Pancreas (tissue), 10 donors: ENCODE results near the gene SPRN. TPM values are rescaled to one million over a fixed set of nuclear protein-coding genes. Genes with fewer than 3 reads are reported as not detected.
A peak's percentile ranks its signal among the peaks of the same experiment; 100 is the strongest.

ENCODE experiments used
- ATAC-seq, 4 donors: fragments of 200-7000 bp; cut with Tn5 transposase; one replicate each; pipeline versions ENCODE4 v1.8.0 to v1.9.1; 2020; ENCODE audit warnings: mild to moderate bottlenecking in 4 of 4, moderate library complexity in 4 of 4
- DNase-seq, 6 donors: peaks; one replicate each; pipeline ENCODE4 v3.0.0-alpha.2; 2020
- FAIRE-seq: peaks from 2 replicates; lab custom pipeline; 2012; peaks lifted over from hg19 to GRCh38; lab: Jason Lieb, UNC
- H3K27ac ChIP-seq, 4 donors: fragments of 200-600 bp; sonication (generic); 1 replicate in 3 of 4; 2 replicates in 1 of 4; pipeline versions ENCODE4 v1.5.0 to v1.8.0; 2020
- H3K27me3 ChIP-seq, 4 donors: fragments of 200-600 bp; one replicate each; pipeline ENCODE4 v1.8.0; 2021
- H3K36me3 ChIP-seq, 3 donors: fragments of 200-600 bp; sonication (generic) in 1 of 3; one replicate each; pipeline versions ENCODE4 v1.5.0 to v1.8.0; 2020 to 2021
- H3K4me1 ChIP-seq, 3 donors: fragments of 200-600 bp; one replicate each; pipeline ENCODE4 v1.8.0; 2021
- H3K4me3 ChIP-seq, 4 donors: fragments of 200-600 bp; sonication (generic) in 2 of 4; one replicate each; pipeline versions ENCODE4 v1.5.0 to v1.8.0; 2020 to 2021
- H3K9me3 ChIP-seq, 4 donors: fragments of 200-600 bp; one replicate each; pipeline ENCODE4 v1.8.0; 2021
- WGBS, 2 donors: extraction: QIAGEN DNeasy Blood & Tissue Kit; methylation state at CpG; one replicate each; pipeline ENCODE4 v1.1.7; 2013; 5-methylcytosine and 5-hydroxymethylcytosine counted together
- intact Hi-C, 3 donors: fragments of 100-400 bp; cut with DNase I; formaldehyde crosslinking; loops; one replicate each; pipeline versions ENCODE4 v1.11.1 to v1.14.2; 2022
- polyA plus RNA-seq, 2 donors: library from polyadenylated mRNA; stranded (reverse); fragments of 200-250 nt; gene quantifications; one replicate each; pipeline ENCODE4 v1.2.3, GENCODE V29; 2013
- total RNA-seq, 6 donors: library from RNA; stranded (reverse); fragmentation: NEBNext Ultra II Directional in 4 of 6; extraction: Animal tissue kit (Norgen Biotek cat#: 25700) in 4 of 6; gene quantifications; one replicate each; pipeline versions ENCODE4 v1.2.1 to v1.2.4, GENCODE V29; 2021 to 2023
- TF ChIP-seq, protein P1 (sequence below), 4 donors: fragments of 200-600 bp; sonication (generic) in 3 of 4; IDR thresholded peaks; one replicate each; pipeline versions ENCODE4 v1.5.0 to v1.8.0; 2021; ENCODE audit warnings: antibody characterized with exemption in 4 of 4
- donor health status: healthy with polysubstance abuse.
- donor health status: DM: no; HTN: no; CAD: no; lungs with moderate emphysema.
- donor health status: DM: no; HTN: no; CAD: no.
- donor health status: control.
- donor health status: control.
- donor health status: Bipolar disorder and iron deficiency.
- donor health status: DM: yes; HTN: yes; CAD: no.
- donor health status: DM: no; HTN: no; CAD: no.
- donor health status: DM: no; HTN: no; CAD: no.
- donor health status: DM: yes; HTN: yes; CAD: no.

SPRN gene
- total and polyA plus RNA-seq, 8 donors: 0.03 to 0.87 (median 0.09) TPM; not detected in 3

DNA sequence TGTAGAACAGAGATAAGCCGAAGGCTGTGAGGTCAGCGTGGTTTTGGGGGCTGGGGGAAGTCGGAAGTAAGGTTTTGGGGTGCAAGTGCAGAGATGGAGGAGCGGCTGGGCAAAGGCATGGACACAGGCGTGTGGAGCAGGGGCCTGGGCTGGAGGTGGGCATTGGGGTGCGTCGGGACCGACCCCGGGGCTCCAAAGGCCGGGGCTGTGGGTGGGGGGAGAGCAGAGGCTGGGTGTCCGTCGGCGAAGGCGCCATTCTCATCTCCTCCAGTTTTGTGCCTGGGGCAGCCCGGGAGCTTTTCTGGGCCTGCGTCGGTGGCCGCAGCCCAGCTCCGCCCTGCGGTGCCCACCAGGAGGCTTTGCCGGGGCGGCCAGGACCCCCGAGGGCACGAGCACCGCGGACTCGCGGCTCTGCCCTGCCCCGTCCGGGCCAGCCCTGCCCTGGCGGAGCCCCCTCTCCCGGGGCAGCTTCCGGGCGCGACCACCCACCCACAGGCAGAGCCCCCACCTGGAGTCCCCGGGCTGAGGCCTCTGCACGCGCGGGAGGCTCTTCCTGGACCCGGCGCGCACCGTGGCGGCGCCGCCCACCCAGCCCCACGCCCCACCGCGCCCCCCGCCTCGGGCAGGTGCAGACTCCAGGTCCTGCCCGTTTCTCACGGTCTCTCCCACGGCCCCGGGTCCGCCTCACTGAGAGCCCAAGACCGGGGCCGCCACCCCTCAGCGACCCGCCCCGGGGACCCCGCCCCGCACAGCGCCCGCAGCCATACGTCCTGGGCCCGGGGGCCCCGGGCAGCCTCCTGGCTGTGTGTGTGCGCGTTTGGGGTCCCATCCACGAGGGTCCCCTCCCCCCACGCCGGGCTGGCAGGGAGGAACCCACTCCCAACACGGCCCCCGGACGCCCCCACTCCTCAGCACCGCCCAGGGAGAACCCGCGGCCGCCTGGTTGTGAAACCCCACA lies 21.6 kb upstream of the SPRN start:
- H3K36me3 ChIP-seq: no peaks in the 10 kb centered on the region
- TF ChIP-seq, protein P1, sequence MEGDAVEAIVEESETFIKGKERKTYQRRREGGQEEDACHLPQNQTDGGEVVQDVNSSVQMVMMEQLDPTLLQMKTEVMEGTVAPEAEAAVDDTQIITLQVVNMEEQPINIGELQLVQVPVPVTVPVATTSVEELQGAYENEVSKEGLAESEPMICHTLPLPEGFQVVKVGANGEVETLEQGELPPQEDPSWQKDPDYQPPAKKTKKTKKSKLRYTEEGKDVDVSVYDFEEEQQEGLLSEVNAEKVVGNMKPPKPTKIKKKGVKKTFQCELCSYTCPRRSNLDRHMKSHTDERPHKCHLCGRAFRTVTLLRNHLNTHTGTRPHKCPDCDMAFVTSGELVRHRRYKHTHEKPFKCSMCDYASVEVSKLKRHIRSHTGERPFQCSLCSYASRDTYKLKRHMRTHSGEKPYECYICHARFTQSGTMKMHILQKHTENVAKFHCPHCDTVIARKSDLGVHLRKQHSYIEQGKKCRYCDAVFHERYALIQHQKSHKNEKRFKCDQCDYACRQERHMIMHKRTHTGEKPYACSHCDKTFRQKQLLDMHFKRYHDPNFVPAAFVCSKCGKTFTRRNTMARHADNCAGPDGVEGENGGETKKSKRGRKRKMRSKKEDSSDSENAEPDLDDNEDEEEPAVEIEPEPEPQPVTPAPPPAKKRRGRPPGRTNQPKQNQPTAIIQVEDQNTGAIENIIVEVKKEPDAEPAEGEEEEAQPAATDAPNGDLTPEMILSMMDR (IDR thresholded peaks at IDR 0.05): no peak
- no peak overlapping the region for H3K27ac ChIP-seq
- intact Hi-C loops: no loop called here
- peaks cover 0 to 4% (median 0%) of the 10 kb centered on the region in 4 donors for H3K9me3 ChIP-seq
- WGBS, 2 donors: 55 to 58% methylated on average over 67 to 80 of the region's 80 CpGs
- ATAC-seq: no peak
- no peaks in the 10 kb centered on the region for H3K4me1 ChIP-seq
- FAIRE-seq: no peak
- H3K4me3 ChIP-seq: no peak overlapping the region
- peak in 2 of 6 donors; percentile 7 to 59 for DNase-seq
- H3K27me3 ChIP-seq: no peaks in the 10 kb centered on the region

- no peaks in the 10 kb centered on the region for H3K4me1 ChIP-seq
- H3K4me3 ChIP-seq: no peak overlapping the region
- TF ChIP-seq, protein P1 (IDR thresholded peaks at IDR 0.05): no peak
- DNase-seq (peak in 3 of 6 donors; percentile 7 to 72 (median 8)), ATAC-seq (no peak), FAIRE-seq (no peak)
- WGBS, 2 donors: 86 to 90% methylated on average over 20 to 22 of the region's 22 CpGs
- intact Hi-C loops: no loop called here
- H3K36me3 ChIP-seq: no peaks in the 10 kb centered on the region
- H3K27me3 ChIP-seq: no peaks in the 10 kb centered on the region
- peaks cover 0 to 4% (median 0%) of the 10 kb centered on the region in 4 donors for H3K9me3 ChIP-seq
- no peak overlapping the region for H3K27ac ChIP-seq
Measured at GRCh38 chr10:133445268-133445732, 20.9 kb upstream of the SPRN start.

DNA sequence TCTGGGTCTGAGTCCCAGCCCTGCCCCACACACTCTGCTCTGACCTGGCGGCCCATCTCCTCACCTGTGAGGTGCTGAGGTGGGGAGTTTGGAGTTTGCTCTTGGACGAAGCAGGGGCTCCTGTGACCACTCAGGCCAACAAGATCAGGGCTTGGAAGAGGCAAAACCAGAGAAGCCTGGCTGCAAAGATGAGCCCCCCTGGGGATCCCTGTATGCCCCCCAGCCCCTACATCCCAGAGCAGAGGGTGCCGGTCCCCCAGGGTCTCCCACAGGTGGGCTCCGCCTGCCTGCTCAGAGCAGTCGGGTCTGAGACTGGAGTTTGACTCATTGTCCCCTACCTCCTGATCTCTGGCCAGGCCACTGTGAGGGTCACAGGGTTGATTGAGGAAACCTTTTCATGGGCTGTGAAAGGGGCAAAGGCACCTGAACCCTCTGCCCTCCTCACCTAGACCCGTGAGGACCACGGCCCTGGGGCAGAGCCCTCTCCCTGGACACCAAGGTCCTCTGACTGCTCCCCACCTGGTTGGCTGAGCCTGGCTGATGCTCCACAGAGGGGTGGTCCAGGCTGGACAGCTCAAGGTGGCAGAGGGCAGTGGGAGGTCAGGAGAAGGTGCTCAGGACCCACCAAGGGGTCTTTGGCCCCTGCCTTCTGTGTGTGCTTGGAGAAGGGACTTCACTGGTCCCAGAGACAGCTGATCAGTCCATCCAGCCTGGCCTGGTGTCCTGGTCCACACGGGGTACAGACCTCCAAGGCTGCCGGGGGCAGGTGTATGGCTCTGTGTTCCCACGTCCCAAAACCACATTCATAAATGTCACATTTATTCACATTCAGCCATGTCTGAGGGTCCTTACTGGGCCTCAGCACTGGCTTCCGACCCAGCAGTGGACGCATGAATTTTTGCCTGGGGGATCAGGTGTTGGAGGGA lies 20.2 kb upstream of the SPRN start:
- Histone ChIP-seq H3K4me3 (no peak overlapping the region), H3K36me3 (no peaks in the 10 kb centered on the region), H3K9me3 (peaks cover 0 to 4% (median 0%) of the 10 kb centered on the region in 4 donors), H3K27ac (no peak overlapping the region), H3K4me1 (no peaks in the 10 kb centered on the region), H3K27me3 (no peaks in the 10 kb centered on the region)
- no peak for ATAC-seq
- WGBS, 2 donors: 82 to 89% methylated on average over 12 of the region's 12 CpGs
- TF ChIP-seq, protein P1 (IDR thresholded peaks at IDR 0.05): no peak
- peak in 3 of 6 donors; percentile 4 to 47 (median 11) for DNase-seq
- FAIRE-seq: no peak
- intact Hi-C loops: no loop called here

DNA sequence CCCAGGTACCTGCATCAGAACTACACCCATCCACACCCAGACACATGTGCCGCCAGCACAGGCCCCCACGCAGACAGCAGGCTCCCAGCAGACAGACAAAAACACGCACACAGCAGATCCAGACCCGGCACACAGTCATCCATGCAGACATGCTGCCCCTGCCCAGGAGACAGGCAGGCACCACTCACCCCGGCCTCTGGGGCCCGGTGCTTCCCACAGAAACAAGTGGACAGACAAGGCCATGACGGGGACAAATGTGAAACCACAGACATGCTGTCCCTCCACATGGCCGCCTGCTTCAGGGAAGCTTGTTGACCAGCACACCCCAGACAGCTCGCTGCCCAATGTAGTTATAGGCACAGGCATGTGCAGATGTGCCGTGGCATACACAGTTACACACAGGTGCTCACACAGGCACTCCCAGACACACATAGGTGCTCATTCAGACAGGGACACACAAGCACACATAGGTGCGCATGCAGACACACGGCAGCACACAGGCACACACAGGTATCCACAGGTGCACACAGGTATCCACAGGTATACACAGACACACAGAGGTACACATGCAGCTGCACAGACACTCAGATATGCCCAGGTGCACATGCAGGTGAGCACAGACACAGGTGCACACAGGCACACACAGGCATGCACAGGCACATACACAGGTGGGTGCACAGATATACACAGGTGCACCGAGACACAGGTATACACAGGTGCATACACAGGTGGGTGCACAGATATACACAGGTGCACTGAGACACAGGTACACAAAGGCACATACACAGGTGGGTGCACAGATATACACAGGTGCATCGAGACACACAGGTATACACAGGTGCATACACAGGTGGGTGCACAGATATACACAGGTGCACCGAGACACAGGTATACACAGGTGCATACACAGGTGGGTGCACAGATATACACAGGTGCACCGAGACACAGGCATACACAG lies 18.8 kb upstream of the SPRN start:
- peak in 2 of 6 donors; percentile 1 to 50 for DNase-seq
- WGBS, 2 donors: 89 to 90% methylated on average over 16 of the region's 16 CpGs
- Histone ChIP-seq H3K36me3 (no peaks in the 10 kb centered on the region), H3K9me3 (peaks cover 0 to 4% (median 0%) of the 10 kb centered on the region in 4 donors), H3K27ac (no peak overlapping the region), H3K4me3 (no peak overlapping the region), H3K4me1 (no peaks in the 10 kb centered on the region), H3K27me3 (no peaks in the 10 kb centered on the region)
- TF ChIP-seq, protein P1 (IDR thresholded peaks at IDR 0.05): no peak
- intact Hi-C loops: no loop called here
- FAIRE-seq: no peak
- no peak for ATAC-seq
